ENCODE data around the gene DGCR2. TPM values are rescaled to one million over a fixed set of nuclear protein-coding genes. Genes with fewer than 3 reads are reported as not detected.
"Not testable (repeated sequence)": the region's sequence is repeated elsewhere in the genome, so short reads cannot be mapped to it uniquely, and the experiment has no call there.

The DGCR2 gene
- total and polyA plus RNA-seq, 2 donors from 2014 or later, result 37.5 to 67.7 TPM

GRCh38 chr22:19086896-19087295 is 35.3 kb downstream of the DGCR2 start:
- Histone ChIP-seq H3K9ac (ENCODE audit: low read length in 3 of 3) (no peak overlapping the region), H3K27me3 (ENCODE audit: control insufficient read depth, insufficient read depth, low read length) (no peaks in the 10 kb centered on the region), H3K4me3 (ENCODE audit: low read length in 3 of 3) (no peak overlapping the region), H3K9me3 (ENCODE audit: control insufficient read depth in 2 of 3, insufficient read depth in 1 of 3, low read length in 3 of 3) (no peaks in the 10 kb centered on the region), H3K27ac (ENCODE audit: low read depth in 2 of 2, low read length in 2 of 2) (no peak overlapping the region), H3K4me1 (ENCODE audit: control insufficient read depth in 2 of 3, insufficient read depth in 2 of 3, low read depth in 1 of 3, low read length in 3 of 3) (peaks cover 0 to 4% (median 0%) of the 10 kb centered on the region in 3 donors), H3K36me3 (ENCODE audit: control insufficient read depth in 2 of 3, insufficient read depth in 3 of 3, low read length in 3 of 3) (peaks cover 0 to 6% (median 0%) of the 10 kb centered on the region in 3 donors)
- intact Hi-C loops (cut with DNase I), result no loop called here
- no peak for TF ChIP-seq CTCF (IDR thresholded peaks at IDR 0.05; ENCODE audit: borderline replicate concordance, extremely low read depth, insufficient read depth)
- FAIRE-seq (no peak), DNase-seq (peak in 1 of 5 donors; percentile 29)

- intact Hi-C loops (cut with DNase I), result no loop called here
- Histone ChIP-seq H3K9ac (ENCODE audit: low read length in 3 of 3) (no peak overlapping the region), H3K36me3 (ENCODE audit: control insufficient read depth in 2 of 3, insufficient read depth in 3 of 3, low read length in 3 of 3) (peaks cover 0 to 6% (median 0%) of the 10 kb centered on the region in 3 donors), H3K9me3 (ENCODE audit: control insufficient read depth in 2 of 3, insufficient read depth in 1 of 3, low read length in 3 of 3) (no peaks in the 10 kb centered on the region), H3K4me1 (ENCODE audit: control insufficient read depth in 2 of 3, insufficient read depth in 2 of 3, low read depth in 1 of 3, low read length in 3 of 3) (peaks cover 0 to 4% (median 0%) of the 10 kb centered on the region in 3 donors), H3K4me3 (ENCODE audit: low read length in 3 of 3) (no peak overlapping the region), H3K27me3 (ENCODE audit: control insufficient read depth, insufficient read depth, low read length) (no peaks in the 10 kb centered on the region), H3K27ac (ENCODE audit: low read depth in 2 of 2, low read length in 2 of 2) (no peak overlapping the region)
- no peak for FAIRE-seq
- peak in 1 of 5 donors; percentile 28 for DNase-seq
- no peak for TF ChIP-seq CTCF (IDR thresholded peaks at IDR 0.05; ENCODE audit: borderline replicate concordance, extremely low read depth, insufficient read depth)
Measured at GRCh38 chr22:19086417-19086816, 35.8 kb downstream of the DGCR2 start.

- peaks cover 0 to 6% (median 0%) of the 10 kb centered on the region in 3 donors for H3K36me3 ChIP-seq (ENCODE audit: control insufficient read depth in 2 of 3, insufficient read depth in 3 of 3, low read length in 3 of 3)
- TF ChIP-seq CTCF (IDR thresholded peaks at IDR 0.05; ENCODE audit: borderline replicate concordance, extremely low read depth, insufficient read depth), result no peak
- intact Hi-C loops (cut with DNase I), result no loop called here
- H3K27me3 ChIP-seq (ENCODE audit: control insufficient read depth, insufficient read depth, low read length), result no peaks in the 10 kb centered on the region
- H3K9me3 ChIP-seq (ENCODE audit: control insufficient read depth in 2 of 3, insufficient read depth in 1 of 3, low read length in 3 of 3), result no peaks in the 10 kb centered on the region
- FAIRE-seq, result no peak
- H3K9ac ChIP-seq (ENCODE audit: low read length in 3 of 3), result no peak overlapping the region
- peak overlapping the region in 1 of 2 donors; percentile 32 for H3K27ac ChIP-seq (ENCODE audit: low read depth in 2 of 2, low read length in 2 of 2)
- no peak overlapping the region for H3K4me3 ChIP-seq (ENCODE audit: low read length in 3 of 3)
- no peak for DNase-seq
- H3K4me1 ChIP-seq (ENCODE audit: control insufficient read depth in 2 of 3, insufficient read depth in 2 of 3, low read depth in 1 of 3, low read length in 3 of 3), result peaks cover 0 to 4% (median 0%) of the 10 kb centered on the region in 3 donors
Measured at GRCh38 chr22:19085233-19085718, 36.9 kb downstream of the DGCR2 start.

GRCh38 chr22:19084586-19084985 is 37.6 kb downstream of the DGCR2 start:
- DNase-seq; H3K36me3 ChIP-seq (ENCODE audit: control insufficient read depth in 2 of 3, insufficient read depth in 3 of 3, low read length in 3 of 3); H3K27me3 ChIP-seq (ENCODE audit: control insufficient read depth, insufficient read depth, low read length); H3K4me3 ChIP-seq (ENCODE audit: low read length in 3 of 3); intact Hi-C loops (cut with DNase I); H3K9ac ChIP-seq (ENCODE audit: low read length in 3 of 3); FAIRE-seq; H3K9me3 ChIP-seq (ENCODE audit: control insufficient read depth in 2 of 3, insufficient read depth in 1 of 3, low read length in 3 of 3); H3K4me1 ChIP-seq (ENCODE audit: control insufficient read depth in 2 of 3, insufficient read depth in 2 of 3, low read depth in 1 of 3, low read length in 3 of 3); H3K27ac ChIP-seq (ENCODE audit: low read depth in 2 of 2, low read length in 2 of 2): not testable (repeated sequence)

- H3K4me1 ChIP-seq (ENCODE audit: control insufficient read depth in 2 of 3, insufficient read depth in 2 of 3, low read depth in 1 of 3, low read length in 3 of 3); FAIRE-seq; H3K9ac ChIP-seq (ENCODE audit: low read length in 3 of 3); H3K9me3 ChIP-seq (ENCODE audit: control insufficient read depth in 2 of 3, insufficient read depth in 1 of 3, low read length in 3 of 3); intact Hi-C loops (cut with DNase I); H3K4me3 ChIP-seq (ENCODE audit: low read length in 3 of 3); H3K36me3 ChIP-seq (ENCODE audit: control insufficient read depth in 2 of 3, insufficient read depth in 3 of 3, low read length in 3 of 3); H3K27me3 ChIP-seq (ENCODE audit: control insufficient read depth, insufficient read depth, low read length); H3K27ac ChIP-seq (ENCODE audit: low read depth in 2 of 2, low read length in 2 of 2): not testable (repeated sequence)
- DNase-seq, result peak in 1 of 5 donors; percentile 70
Measured at GRCh38 chr22:19084126-19084525, 38.1 kb downstream of the DGCR2 start.

Measured in kidney (tissue), 14 donors.